AG09319 (cell line): Measurements from ENCODE around the gene LRRC74B.

Experiments used
- DNase-seq: peaks from one replicate; pipeline ENCODE4 v3.0.0-alpha.2; 2010; ENCODE audit warnings: low read depth; ENCODE audit errors: extremely low read depth
- CTCF ChIP-seq: IDR thresholded peaks from 2 replicates; pipeline ENCODE4 v1.5.1; 2011; ENCODE audit warnings: low read depth, mild to moderate bottlenecking, inconsistent platforms, low read length, moderate library complexity

LRRC74B gene

GRCh38 chr22:21012446-21013407 lies 33.0 kb upstream of the LRRC74B start:
- TF ChIP-seq CTCF, result no peak
- DNase-seq, result no peak

GRCh38 chr22:21013657-21014201 lies 32.0 kb upstream of the LRRC74B start:
- no peak for DNase-seq
- no peak for TF ChIP-seq CTCF

- no peak for TF ChIP-seq CTCF
- peak; percentile 71 for DNase-seq
Measured at GRCh38 chr22:21014202-21014725, 31.5 kb upstream of the LRRC74B start.

GRCh38 chr22:21014726-21015465 lies 30.9 kb upstream of the LRRC74B start, which contains the start of gene P2RX6:
TSS of gene P2RX6 (plus strand) at chr22:21015165. CDS start at chr22:21015175, 10 bp downstream.
- no peak for TF ChIP-seq CTCF
- no peak for DNase-seq

GRCh38 chr22:21015466-21016006 lies 30.2 kb upstream of the LRRC74B start:
- DNase-seq, result no peak
- TF ChIP-seq CTCF, result no peak

GRCh38 chr22:21016644-21017420 lies 28.9 kb upstream of the LRRC74B start:
- no peak for DNase-seq
- TF ChIP-seq CTCF, result no peak
